SHP77 treated with DMSO at 0.1 percent for 48 hours (cell line): ENCODE results near the gene CKB.

ENCODE experiments used
- DNase-seq: peaks from one replicate; lab custom pipeline; 2025; lab: John Stamatoyannopoulos, UW

The CKB gene

DNA sequence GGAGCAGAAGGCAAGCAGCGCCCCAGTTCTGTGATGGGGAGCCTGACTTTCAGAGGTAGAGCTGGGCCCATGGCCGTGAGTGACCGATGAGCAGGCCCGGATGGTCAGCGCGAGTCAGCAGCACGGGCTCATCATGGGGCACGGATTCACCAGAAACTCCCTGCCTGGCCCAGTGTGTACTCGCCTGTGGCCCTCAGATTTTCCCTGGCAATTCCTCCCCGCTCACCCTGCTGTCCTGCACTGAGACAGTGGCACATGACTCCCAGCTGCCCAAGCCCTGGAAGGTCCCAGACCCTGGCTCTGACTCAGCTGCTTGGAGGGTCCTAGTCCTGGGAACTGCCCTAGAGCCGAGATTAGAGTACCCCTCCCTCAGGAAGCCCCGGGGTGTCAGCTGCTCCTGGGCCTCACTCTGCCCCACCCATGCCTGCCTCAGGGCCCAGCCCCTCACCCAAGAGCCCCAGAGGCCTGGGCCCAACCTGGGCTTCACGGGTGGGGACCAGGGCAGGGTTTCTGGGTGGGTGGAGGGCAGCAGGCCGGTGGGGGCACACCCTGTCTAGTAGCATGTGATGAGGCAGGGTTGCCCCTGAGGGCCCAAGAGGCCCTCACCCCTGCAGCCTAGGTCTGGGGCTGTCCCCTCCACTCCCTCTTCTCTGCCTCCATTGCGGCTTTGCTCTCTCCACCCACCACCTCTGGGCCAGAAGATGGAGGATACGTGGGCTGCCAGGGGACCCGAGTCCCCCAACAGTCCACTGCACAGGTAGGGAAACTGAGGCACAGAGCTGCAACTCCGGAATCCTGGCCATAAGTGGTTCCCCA lies 14.8 kb upstream of the CKB start:
- DNase-seq = no peak

DNA sequence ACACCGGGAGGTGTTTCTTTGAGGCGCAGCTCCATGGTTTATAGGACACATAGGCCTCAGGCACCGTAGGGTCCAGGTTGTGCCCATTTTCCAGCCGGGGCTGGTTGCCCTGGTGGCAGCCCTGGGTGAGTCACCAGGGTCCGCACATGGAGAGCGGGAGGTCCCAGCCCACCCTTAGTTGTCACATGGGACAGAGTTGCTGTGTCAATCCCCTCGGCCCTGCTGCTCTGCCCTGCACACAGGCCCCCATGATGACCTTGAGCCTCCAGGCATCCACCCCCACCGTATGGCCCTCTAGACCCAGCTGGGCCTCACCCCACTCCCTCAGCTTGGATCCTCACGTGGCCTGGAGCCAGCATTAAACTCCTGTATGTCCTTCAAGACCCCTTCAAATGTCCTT lies 14.1 kb upstream of the CKB start:
- no peak for DNase-seq

DNA sequence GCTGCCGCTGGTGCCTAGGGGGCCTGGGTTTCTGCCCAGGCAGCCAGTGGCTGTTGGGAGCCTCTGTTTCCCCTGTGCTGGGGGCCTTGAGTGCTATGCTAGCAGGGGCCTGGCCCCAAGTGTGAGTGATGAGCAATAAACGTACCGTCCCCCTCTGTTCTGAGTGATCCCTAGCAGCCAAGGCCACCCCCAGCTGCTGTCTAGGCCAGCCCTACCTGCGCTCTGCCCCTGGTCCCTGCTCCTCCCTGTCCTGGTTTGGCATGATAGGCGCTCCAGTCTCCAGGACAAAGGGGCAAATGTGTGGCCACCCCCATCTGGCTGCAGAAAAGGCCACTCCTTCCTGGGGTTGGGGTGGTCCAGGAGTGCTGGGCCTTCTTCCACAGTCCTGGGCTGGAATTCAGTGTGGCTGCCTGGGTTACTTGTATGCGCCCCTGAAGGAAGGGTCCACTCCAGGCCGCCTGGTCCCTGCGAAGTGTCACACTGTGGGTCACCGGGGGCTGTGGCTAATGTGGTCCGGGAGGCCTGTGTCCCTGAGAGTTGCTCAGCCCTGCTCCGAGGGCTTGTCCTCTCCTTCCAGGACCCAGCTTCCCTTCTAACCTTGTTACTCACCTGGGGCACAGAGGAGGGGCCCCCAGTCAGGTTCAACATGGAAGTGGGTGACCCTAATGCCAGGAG lies 13.4 kb upstream of the CKB start:
- DNase-seq = no peak

DNA sequence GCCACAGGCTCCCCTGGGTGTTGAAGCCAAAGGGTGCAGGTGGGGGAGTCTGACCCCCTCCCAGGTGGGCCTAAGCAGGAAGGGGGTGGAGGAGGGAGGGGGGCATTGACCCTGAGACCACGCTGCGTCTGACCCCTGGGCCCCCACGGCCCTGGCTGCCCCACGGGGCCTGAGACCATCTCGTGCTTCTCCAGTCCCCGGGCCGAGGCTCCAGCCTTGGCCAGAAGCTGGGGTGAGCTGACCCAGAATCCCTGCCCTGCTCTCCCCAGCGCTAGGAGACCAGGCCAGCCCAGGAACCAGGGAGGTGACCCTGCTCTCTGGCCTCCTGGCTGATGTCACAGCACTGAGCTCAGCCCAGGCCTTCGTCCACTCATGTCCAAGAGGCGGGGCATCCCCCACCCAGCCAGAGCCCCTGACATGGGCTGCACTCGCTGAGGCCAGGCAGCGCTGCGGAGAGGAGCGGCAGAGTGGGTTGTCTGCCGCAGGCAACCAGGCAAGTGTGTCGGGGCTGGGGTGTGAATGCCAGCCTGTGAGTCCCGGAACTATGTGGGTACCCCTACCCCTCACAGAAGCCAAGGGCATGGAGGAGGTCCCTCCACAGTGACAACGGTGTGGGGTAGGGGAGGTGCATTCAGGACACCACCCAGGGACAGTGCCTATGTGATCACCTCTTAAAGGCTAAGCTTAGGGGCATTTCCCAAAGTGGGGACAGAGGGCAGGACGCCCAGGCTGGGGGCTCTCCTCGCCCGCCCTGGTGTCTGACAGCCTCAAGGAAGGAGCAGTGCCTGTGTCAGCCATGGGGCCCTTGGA lies 12.7 kb upstream of the CKB start:
- no peak for DNase-seq

DNA sequence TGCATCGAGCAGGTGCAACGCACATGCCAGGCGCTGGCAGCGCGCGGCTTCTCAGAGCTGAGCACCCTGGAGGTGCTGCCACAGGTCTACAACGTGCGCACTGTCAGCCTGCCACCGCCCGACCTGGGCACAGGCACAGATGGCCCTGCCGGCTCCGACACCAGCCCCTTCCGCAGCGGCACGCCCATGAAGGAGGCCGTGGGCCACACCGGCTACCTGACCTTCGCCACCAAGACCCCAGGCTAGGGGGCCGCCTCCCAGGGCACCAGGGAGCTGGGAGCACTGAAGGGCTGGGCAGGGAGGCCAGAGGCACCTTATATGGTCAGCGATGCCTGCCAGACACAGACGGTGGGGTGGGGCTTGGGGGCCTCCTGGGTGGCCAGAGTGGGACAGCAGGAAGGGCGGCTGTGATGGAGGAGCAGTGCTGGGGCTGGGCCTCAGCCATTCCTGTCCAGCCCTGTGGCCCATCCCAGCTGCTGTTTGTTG lies 12.0 kb upstream of the CKB start:
- DNase-seq = no peak

DNA sequence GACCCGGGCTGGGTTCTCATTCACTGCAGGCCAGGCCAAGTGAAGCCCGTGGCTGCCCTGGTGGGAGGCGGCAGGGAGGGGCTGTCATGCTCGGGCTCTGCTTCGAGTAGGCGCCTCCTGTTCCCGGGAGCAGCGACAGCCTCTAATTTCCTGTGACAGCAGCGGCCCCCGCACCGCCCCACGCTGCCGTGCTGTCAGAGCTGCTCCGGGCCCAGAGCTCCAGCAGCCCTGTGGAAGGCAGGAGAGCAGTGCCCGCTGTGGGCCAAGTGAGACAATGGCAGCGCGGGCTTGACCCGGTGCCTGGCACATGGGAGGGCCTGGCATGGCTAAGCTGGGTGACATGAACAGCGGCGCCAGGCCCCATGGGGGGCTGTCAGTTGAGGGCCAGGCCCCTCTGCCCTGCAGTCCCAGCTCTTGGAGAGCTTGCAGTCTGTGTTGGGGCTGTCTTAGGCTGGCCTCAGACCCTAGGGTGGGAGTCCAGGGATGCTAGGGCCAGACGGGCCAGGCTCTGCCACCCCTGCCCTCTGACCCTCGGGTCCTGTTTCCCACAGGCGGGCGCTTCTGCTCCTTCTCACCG lies 11.5 kb upstream of the CKB start:
- no peak for DNase-seq

DNA sequence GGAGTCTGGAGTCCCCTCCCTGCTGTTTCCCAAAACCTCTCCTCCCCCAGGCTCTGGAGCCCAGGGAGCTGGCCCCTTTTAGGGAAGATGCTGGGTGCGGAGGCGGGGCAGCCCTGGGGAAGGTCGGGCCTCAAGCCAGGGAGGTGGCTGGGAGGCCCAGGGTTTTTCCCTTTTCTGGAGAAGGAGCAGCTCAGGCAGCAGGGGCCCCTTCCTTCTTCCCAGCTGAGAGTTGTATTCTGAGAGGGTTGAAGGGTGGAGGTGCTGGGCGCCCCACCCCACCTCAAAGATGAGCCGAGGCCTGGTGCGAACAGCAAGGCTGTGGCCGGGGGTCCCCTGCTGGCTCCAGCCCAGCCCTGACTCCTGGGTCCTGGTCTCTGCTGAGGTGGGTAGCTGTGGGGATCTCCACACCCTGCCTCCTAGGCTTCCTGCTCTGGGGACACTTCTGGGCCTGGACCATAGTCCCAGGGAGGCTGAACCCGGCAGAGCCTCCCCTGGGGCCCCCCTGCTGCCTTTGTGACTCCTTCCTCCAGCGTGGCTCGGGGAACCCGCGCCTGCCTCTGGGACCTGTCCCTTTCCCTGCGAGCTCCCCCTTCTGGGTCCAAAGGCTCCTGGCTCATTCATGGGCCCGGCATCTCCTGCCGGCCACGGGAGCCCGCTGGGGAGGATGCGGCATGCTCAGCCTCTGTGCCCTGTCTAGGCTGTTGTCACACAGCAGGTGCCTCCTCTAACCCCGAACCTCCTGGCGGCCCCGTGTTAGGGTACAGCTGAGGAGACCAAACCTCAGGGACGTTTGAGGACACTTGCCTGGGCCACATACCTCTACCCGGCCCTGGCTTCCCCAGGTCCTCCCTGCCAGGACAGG lies 10.7 kb upstream of the CKB start:
- DNase-seq = no peak

DNA sequence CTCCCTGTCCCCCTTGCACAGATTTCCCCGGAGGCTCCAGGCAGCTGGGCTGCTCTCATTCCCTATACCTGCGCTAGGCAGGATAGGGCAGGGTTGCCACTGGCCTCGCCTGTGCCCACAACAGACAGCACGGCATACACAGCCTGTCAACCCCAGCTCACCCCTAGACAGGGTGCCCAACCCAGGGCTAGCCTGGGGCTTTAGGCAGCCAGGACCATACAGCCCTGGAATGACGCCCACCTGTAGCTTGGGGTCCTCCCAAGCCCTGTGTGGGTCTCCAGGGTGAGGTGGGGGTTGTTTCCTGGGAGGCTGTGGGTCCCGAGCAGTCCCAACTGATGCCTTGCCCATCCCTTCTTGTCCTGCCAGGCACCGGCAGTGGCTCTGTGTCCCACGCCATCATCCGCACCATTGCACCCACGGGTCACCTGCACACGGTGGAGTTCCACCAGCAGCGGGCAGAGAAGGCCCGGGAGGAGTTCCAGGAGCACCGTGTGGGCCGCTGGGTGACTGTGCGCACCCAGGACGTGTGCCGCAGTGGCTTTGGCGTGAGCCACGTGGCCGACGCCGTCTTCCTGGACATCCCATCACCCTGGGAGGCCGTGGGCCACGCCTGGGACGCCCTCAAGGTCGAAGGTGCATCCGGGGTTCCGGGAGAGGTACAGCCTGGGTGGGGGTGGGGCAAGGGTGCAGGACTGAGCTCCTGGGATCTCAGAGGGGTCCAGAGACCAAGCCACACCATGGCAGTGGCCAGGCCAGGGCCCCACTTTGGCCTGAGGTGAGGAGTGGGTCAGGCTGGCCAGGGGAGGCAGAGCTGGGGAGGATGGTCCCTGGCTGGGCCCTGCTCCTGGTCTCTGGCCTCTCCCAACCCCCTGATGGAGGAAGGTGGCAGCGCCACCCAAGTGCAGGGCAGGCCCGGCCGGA lies 9.8 kb upstream of the CKB start:
- no peak for DNase-seq

DNA sequence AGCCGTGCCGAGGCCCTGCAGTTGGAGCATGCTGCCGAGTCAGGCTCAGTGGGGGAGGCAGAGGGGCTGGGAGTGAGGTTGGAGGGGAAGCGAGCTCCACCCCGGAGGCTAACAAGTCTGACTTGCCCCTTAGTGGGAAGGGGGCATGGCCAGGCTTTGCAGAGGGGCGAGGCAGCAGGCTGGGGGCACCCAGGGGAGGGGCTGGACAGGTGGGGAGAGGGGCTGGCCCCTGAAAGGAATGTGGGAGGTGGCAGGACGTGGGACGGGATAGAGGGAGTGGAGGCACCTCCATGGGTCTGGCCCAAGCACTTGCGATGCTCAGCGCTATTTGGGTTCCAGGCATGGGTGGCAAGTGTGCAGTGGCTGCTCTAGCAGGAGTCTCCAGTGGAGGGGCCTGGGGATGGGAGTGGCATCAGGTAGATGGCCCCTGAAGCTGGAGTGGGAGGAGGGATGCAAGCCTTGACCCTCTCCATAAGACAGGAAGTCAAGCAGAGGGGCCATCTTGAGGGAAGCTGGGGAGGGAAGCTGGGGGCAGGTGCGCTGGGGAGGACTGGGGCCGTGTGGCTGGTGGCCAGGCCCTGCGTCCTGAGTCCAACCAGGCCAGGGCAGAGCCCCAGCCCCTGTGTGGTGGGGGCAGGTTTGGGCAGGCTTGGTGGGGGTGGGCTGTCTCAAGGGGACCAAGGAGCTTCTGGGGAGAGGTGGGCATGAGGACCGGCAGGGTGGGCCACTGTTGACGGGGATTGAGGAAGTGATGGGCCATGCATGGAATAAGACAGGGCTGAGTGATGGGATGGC lies 9.0 kb upstream of the CKB start:
- no peak for DNase-seq

DNA sequence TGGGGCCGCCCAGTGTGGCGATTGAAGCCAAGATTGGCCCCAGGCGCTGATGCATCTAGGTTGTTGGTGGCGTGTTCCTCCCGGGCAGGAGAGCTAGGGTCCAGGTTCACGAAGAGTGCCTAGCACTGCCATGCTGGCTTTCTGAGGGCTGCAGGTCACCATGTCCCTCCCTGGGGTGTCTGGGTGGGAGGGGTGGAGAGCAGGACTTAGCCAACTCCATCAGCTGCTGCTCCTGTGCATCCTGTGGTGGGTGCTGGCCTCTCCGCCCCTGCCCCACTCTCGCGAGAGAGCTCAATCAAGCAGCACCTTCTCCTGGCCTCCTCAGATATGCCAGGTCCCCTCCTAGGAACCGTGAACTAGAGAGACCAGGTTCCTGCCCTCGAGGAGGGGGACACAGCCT lies 8.2 kb upstream of the CKB start:
- DNase-seq = no peak

DNA sequence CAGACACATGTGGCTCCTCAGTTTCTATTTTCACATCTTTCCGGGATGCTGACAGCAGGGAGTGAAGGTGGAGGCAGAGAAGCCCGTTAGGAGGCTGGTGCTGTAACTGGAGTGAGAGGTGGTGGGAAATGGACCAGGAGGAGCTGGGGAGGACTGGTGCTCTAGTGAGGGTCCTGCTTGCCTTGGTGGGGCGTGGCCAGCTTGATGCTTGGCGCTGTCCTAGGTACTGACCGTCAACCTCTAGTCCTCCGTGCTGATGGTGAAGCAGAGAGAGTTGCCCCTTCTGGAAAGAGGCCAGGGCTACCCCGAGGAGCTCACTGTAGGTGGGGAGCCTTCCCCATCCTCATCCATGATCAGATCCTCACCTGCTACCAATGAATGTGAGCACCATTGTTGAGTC lies 7.8 kb upstream of the CKB start:
- no peak for DNase-seq

DNA sequence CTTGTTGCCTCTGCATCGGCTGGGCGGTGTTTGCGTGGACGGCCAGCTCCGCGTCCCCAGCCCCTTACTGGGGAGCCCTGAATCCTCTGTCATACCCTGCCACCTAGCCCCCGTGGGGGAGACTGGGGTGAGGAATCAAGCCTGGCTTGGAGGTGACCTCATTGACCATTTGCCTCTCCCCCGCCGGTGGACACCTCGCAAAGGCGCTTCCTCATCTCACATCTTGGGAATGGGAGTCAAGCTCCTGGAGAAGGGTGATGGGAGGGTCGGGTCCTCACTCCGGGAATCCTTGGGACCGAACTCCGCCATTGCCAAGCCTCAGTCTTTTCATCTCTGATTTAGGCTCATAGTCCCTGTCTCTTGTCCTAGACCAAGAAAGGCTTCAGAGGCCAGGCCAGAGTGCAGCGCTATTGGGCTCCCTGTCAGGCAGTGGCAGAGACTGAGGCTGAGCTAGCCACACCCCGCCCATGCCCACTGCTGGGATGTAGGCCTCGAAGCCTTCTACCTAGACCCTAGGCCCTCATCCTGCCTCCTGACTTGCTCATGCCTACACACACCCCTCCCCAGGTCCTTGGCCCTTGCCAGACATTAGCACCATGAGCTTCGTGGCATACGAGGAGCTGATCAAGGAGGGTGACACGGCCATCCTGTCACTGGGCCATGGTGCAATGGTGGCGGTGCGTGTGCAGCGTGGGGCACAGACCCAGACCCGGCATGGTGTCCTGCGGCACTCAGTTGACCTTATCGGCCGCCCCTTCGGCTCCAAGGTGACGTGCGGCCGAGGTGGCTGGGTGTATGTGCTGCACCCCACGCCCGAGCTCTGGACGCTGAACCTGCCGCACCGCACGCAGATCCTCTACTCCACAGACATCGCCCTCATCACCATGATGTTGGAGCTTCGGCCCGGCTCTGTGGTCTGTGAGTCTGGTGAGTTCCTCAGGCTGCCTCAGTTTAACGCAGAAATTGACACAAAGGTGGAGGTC lies 7.0 kb upstream of the CKB start:
- DNase-seq = no peak

DNA sequence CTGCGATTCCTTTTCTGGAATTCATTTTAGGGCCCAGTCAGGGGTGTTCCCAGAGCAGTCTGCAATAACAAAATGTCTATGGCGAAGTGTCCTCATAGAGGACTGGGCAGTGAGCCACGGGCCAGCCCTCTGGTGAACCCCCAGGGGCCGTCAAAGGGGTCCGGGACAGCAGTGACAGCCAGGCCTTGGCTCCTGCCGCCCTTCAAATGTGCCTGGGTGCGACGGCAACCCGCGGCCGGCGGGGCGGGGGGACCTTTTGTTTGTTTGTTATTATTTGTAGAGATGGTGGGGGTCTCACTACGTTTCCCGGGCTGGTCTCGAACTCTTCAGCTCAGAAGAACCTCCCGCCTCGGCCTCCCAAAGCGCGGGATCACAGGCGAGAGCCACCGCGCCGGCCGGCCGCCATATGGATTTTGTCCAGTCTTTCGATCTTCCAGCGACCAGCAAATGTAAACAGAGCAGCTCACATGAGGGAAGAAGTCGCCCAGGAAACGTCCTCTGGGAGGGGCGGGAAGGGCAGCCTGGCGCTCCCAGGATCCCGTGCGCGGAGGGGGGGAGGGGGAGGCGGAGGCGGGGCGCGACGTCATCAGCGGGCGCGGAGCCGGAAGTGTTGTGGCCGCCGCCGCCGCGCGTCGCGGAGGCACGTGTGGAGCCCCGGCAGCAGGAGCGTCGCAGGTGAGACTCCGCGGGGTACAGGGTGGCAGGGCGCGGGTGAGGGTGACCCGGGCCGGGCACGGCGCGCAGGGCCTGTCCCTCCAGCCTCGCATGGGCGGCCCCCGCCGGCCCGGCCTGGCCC lies 6.2 kb upstream of the CKB start, which contains the start of gene TRMT61A:
Gene TRMT61A, plus strand, starts transcription at position 610 of the 796 bp plus-strand sequence. CDS start 783 bp downstream, outside the sequence.
- peak; percentile 76 for DNase-seq

DNA sequence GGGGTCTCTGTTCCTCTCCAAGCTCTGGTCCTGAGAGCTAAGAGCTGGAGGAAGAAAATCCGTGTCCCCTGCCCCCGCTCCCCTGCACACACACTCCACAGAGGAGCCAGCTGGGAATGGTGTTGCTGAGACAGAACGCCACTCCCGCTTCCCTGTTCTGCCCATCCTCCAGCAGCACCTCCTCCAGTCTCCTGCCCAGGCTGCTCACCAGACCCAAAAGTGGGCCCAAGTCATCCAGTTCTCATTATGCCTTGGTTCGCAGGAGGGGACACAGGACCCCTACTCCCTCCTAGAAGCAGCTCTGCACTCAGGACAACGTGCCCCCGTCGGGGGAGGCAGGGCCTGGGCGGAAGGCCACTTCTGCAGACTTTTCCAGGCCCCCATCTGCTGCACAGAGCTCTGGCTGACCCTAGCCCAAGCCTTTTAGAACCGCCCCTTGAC lies 5.5 kb upstream of the CKB start:
- no peak for DNase-seq

DNA sequence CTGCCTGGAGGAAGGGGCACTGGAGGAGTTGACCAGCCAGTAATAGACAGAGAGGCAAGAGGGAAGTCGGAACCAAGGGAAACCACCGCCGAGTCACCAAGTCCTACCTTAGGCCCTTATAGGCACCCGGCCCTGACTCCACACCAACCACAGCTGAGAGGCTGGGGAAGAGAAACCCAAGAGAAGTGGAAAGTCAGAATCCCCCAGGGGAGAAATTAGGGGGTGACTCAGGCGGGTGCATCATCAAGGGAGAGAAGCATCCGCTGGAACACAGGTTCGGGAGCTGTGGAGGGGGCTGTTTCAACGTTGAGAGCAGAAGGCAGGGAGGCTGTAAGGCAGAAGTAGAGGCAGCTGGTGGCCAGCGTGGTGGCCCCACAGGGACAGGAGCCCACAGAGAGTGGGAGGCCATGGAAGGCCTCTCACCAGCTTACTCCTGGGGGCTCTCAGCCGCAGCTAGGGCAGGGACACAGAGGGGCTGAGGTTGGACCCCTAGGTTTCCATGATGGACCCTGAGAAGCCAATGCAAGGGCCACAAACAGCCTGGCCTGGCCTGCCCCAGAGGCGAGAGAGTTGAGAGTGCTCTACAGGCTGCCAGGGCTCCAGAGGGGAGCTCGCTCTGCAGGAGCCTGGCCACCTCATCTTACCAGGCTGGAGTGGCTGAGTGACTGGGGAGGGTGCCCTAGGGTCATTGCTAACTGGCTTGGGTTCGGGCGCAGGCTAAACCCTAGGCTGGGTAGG lies 4.9 kb upstream of the CKB start:
- no peak for DNase-seq

DNA sequence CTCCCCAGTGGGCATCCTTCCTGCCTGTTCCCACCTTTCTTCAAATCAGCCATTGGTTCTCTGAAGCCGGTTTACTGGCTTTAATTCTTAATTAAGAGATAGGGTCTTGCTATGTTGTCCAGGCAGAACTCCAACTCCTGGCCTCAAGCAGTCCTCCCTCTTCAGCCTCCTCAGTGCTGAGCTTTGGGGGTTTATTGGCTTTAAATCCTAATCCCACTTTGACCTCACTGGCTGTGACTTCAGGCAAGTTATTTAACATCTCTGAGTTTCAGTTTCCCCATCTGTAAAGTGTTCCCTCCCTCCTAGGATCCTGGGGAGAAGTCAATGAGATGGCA lies 4.3 kb upstream of the CKB start:
- DNase-seq = no peak
